WTC11 (cell line): ENCODE data around the gene XKR7.

Source experiments
- NFYB ChIP-seq: sonication (generic); formaldehyde crosslinking; conservative IDR thresholded peaks from 2 replicates; pipeline ENCODE4 v1.8.0; 2022; ENCODE audit warnings: low read depth, missing genetic modification reagents
- NR1H2 ChIP-seq: sonication (generic); formaldehyde crosslinking; IDR thresholded peaks from 2 replicates; pipeline ENCODE4 v1.9.0; 2021; ENCODE audit warnings: mild to moderate bottlenecking, moderate library complexity, missing genetic modification reagents
- OVOL2 ChIP-seq: fragments of 250-450 bp; sonication (Bioruptor Pico); IDR thresholded peaks from 2 replicates; pipeline ENCODE4 v1.9.0; 2021; ENCODE audit warnings: mild to moderate bottlenecking, borderline replicate concordance
- SP1 ChIP-seq: sonication (generic); formaldehyde crosslinking; conservative IDR thresholded peaks from 2 replicates; pipeline ENCODE4 v1.8.1; 2022; ENCODE audit warnings: missing genetic modification reagents
- ZNF121 ChIP-seq: sonication (generic); formaldehyde crosslinking; IDR thresholded peaks from 2 replicates; pipeline ENCODE4 v1.8.0; 2023; ENCODE audit warnings: missing genetic modification reagents
- ZNF281 ChIP-seq: sonication (generic); formaldehyde crosslinking; IDR thresholded peaks from 2 replicates; pipeline ENCODE4 v1.8.0; 2023; ENCODE audit warnings: mild to moderate bottlenecking, missing genetic modification reagents
- TF ChIP-seq, protein P1 (sequence below): fragments of 200-600 bp; IDR thresholded peaks from 2 replicates; pipeline ENCODE4 v1.8.0; 2022; ENCODE audit warnings: antibody characterized with exemption
- TF ChIP-seq, protein P2 (sequence below): sonication (generic); formaldehyde crosslinking; IDR thresholded peaks from 2 replicates; pipeline ENCODE4 v1.8.1; 2023; ENCODE audit warnings: mild to moderate bottlenecking, missing genetic modification reagents, moderate library complexity

DNA sequence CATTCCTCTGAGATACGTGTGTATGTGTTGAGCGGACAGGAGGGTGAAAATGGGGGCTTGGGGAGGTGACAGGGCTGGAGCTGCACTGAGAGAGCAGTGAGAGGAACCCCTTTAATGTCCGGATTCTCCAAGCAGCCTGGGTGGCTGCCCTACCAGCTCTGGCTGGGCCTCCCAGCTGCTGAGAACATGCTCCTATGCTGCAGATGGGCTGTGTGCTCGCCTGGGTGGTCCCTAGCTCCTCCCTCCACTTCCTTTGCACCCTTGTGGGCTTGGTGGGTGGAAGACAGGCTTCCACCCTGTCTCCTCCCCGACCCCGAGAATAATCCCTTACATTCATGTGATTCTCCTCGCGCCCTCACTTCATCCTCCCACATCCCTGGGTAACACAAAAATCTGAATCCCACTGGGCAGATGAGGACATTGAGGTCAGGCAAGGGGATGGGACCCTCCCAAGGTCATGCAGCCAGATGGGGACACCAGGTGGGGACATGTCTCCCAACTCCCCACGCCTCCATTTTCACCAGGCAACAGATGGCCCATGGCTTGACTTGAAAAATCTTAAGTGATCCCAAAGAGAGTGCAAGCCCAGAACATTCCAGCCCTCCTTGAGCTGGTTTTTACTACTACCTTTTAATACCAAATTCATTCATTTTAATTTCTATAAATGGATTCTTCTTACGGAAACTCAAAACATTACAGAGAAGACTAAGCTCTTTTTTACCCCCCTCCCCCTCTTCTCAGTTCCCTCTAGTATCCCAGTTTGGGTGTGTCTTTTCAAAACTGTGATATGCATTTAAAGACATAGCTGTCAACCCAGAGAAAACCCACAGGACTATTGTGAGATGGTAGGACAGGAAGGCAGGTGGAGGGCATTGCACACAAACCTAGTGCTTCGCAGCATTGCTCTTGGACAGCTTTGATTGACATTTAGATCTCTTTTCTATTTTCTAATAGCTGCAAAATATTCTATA is 11.1 kb upstream of the XKR7 start:
- TF ChIP-seq, protein P1, sequence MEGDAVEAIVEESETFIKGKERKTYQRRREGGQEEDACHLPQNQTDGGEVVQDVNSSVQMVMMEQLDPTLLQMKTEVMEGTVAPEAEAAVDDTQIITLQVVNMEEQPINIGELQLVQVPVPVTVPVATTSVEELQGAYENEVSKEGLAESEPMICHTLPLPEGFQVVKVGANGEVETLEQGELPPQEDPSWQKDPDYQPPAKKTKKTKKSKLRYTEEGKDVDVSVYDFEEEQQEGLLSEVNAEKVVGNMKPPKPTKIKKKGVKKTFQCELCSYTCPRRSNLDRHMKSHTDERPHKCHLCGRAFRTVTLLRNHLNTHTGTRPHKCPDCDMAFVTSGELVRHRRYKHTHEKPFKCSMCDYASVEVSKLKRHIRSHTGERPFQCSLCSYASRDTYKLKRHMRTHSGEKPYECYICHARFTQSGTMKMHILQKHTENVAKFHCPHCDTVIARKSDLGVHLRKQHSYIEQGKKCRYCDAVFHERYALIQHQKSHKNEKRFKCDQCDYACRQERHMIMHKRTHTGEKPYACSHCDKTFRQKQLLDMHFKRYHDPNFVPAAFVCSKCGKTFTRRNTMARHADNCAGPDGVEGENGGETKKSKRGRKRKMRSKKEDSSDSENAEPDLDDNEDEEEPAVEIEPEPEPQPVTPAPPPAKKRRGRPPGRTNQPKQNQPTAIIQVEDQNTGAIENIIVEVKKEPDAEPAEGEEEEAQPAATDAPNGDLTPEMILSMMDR, result no peak
- TF ChIP-seq SP1 (CRISPR knock-in tag), result no peak
- no peak for TF ChIP-seq NFYB (CRISPR knock-in tag)
- no peak for TF ChIP-seq ZNF281
- no peak for TF ChIP-seq OVOL2 (CRISPR knock-in tag)
- TF ChIP-seq, protein P2, sequence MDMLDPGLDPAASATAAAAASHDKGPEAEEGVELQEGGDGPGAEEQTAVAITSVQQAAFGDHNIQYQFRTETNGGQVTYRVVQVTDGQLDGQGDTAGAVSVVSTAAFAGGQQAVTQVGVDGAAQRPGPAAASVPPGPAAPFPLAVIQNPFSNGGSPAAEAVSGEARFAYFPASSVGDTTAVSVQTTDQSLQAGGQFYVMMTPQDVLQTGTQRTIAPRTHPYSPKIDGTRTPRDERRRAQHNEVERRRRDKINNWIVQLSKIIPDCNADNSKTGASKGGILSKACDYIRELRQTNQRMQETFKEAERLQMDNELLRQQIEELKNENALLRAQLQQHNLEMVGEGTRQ (CRISPR knock-in tag), result no peak
- no peak for TF ChIP-seq NR1H2
- no peak for TF ChIP-seq ZNF121
